ENCODE measurements around the gene FKBP10. TPM values are rescaled to one million over a fixed set of nuclear protein-coding genes. Genes with fewer than 3 reads are reported as not detected.
A peak's percentile ranks its signal among the peaks of the same experiment; 100 is the strongest.

FKBP10 gene
- total RNA-seq, 2 experiments from 2014 or later, result 0.36 TPM; not detected in 1

DNA sequence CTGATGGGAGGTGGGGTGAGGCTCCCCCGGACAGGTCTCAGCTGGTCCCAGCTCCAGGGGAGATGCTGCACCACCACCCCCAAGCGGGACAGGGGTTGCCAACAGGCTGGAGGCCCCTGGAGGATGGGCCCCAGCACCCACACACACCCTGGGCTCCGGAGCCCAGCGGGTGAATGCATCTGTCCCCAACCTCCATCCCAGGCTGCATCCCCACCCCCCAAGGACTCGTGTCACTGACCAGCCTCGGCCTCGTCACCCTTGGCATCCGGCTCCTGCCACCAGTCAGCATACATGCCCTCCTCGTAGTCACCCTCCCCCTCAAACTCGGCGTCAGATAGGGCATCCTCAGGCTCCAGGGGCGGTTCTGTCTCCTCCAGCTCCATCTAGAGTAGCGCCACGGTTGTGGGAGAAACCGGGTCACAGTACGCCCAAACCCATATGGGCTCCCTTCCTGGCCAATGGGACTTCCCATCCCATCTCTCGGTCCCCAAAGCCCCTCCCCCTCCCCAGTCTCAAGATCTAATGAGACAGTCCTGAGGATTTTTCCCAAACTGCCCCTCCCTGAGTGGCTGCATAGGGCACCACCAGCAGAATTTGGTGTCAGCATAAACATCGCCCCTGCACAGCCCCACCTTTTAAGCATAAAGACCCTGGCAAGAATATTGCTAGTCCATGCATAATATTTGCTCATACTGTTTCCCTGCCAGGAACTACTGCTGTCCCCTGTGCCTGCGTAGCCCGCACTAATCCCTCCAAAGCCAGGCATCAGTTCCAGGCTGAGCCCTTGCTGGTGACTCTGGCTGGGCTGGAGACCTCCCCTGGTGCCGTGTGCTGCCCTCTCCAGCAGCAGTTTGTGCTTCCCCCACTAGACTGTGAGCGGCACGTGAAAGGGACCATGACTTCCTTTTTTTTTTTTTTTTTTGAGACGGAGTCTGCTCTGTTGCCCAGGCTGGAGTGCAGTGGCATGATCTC, 9.5 kb upstream of the FKBP10 start:
- Mint-ChIP-seq H3K9me3 (no peaks in the 10 kb centered on the region), H3K27me3 (ENCODE audit: low read depth) (no peaks in the 10 kb centered on the region), H3K4me1 (ENCODE audit: low read depth) (no peaks in the 10 kb centered on the region), H3K4me3 (no peak overlapping the region), H3K36me3 (ENCODE audit: low read depth) (no peaks in the 10 kb centered on the region), H3K27ac (no peak overlapping the region)
- CTCF ChIA-PET, result interaction anchor here (1.1 to 4.1 kb wide), 4 partner anchors 7 to 106 kb away, joined by 3 to 33 read pairs (median 12); partner anchors contain the start of gene P3H4
- no peak for DNase-seq
- intact Hi-C loops (cut with micrococcal nuclease), result no loop called here

DNA sequence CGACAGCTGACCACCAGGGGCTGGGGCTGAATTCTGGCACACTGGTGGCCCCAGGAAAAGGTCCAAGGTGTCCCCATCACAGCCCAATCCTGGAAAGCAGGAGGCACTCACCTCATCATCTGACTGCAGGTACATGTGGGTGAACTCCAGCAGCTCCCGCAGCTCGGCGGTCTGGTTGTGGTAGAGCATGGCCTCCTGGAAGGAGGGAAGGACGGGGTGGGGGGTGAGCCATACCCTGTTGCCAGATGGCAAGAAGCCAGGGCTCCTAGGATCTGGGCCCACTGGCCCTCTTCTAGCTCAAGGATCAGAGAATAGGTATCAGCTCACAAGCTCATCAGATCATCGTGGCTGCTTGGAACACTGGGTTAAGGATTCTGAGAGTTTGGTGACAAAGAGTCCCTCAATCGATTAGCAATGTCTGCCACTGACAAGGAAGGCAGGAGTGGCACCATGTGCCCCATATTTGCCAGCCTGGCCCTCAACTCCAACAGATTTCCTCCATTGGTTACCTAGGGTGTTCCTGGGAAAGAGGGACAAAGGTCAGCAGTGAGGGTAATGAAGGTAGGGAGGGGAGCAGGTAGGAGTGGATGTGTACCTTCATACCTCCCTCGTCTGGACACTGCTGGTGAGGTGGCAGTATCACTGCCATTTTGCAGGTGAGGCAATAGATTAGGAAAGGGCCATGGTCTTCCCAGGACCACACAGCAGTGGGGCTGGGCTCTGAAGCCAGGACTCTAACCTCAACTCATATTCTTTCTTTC, 5.9 kb upstream of the FKBP10 start:
- CTCF ChIA-PET, result interaction anchor here (0.5 to 1.0 kb wide), 3 partner anchors 11 to 114 kb away, joined by 3 to 4 read pairs (median 4); no protein-coding TSS in a partner anchor
- no peak overlapping the region for H3K27ac Mint-ChIP-seq
- intact Hi-C loops (cut with micrococcal nuclease), result no loop called here
- H3K9me3 Mint-ChIP-seq, result no peaks in the 10 kb centered on the region
- no peak for DNase-seq
- no peaks in the 10 kb centered on the region for H3K36me3 Mint-ChIP-seq (ENCODE audit: low read depth)
- no peaks in the 10 kb centered on the region for H3K27me3 Mint-ChIP-seq (ENCODE audit: low read depth)
- H3K4me3 Mint-ChIP-seq, result no peak overlapping the region
- H3K4me1 Mint-ChIP-seq (ENCODE audit: low read depth), result peaks cover 10% of the 10 kb centered on the region

DNA sequence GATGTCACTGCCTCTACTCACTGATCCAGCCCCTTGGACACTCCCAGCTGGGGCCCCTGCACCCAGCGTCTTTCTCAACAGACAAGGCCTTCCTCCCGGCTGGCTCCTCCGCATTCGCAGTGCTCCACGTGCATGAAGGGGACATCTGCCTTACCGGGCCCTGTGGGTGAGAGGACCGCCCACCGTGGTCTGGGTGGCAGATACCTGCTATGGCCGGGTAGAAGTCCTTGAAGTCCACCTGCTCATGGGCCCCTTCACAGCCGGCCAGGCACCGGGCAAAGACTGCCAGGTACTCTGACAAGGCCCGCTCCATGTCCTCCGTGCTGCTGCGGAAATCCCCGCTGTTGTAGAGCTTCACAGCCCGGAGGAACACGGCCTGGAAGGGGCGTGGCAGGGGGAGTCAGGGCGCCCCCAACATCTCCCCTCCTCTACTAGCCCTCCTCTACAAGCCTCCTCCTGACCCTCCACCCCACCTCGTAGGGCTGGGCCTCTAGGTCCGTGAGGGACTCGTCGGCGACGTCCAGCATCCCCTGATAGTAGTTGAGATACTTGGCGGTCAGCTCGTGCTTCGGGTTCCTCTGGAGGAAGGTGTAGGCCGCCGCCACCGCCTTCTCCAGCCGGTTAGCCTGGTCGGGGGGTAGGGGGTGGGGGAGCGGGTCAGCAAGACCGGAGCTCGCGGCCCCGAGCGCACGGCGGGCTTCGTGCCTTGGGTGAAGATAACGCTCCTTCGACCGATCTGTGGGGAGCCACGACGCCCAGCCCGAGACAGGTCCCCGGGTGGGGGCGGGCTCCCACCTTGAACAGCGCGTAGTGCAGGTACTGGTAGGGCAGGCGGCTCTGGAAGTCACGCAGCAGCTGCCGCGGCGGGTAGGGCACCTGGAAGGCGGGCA, 1.9 kb upstream of the FKBP10 start:
- intact Hi-C loops (cut with micrococcal nuclease), result loop anchor here (2.0 to 5.0 kb wide), 2 partner anchors 54 to 124 kb away; partner anchors contain the start of genes EIF1 and KLHL11
- H3K36me3 Mint-ChIP-seq (ENCODE audit: low read depth), result no peaks in the 10 kb centered on the region
- CTCF ChIA-PET, result interaction anchor here (0.7 to 2.9 kb wide), 9 partner anchors 9 to 118 kb away, joined by 3 to 21 read pairs (median 4); partner anchors contain the start of gene KLHL11
- DNase-seq, result no peak
- H3K4me1 Mint-ChIP-seq (ENCODE audit: low read depth), result peaks cover 18% of the 10 kb centered on the region
- peaks cover 10% of the 10 kb centered on the region for H3K27me3 Mint-ChIP-seq (ENCODE audit: low read depth)
- H3K27ac Mint-ChIP-seq, result no peak overlapping the region
- H3K4me3 Mint-ChIP-seq, result peak overlapping the region; percentile 73
- no peaks in the 10 kb centered on the region for H3K9me3 Mint-ChIP-seq

DNA sequence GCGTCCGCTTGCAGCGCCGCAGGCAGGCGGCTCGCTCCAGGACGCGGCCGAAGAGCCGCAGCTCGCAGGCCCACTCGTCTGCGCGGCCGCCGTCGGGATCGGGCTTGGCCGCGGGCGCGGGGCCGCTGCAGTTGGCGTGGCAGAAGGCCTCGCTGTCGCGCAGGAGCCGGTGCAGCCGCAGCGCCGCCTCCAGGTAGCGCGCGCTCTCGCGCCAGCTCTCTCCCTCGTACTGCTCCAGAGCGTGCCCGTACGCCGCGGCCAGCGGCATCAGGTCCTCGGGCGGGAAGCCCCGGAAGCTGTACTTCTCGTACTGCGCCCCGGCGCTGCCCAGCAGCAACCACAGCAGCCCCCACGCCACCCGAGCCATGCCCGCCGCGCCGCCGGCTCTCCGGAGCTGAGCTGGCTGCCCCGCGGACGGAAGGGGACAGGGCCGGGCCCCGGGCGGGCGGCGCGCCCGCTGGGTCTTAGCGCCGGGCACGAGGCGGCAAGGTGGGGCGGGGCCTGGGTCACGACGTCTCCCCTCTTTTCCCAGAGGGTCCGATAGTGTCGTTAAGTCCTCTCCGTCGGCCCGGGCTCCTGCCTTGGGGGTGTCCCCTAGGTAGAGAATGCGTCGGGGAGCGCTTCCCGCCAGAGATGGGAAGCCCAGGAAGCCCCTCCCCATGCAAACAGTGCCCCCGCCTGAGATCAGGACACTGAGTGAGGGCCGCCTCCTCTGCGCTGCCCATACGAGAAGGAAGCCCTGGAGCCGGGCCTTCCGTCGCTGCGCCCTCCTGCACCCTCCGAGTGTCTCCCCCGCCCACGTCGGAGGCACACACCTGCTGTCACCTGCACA, 1.0 kb upstream of the FKBP10 start, which contains the start of gene P3H4:
Gene P3H4 (minus strand): TSS at position 401 of the 832 bp plus-strand sequence. CDS start 34 bp downstream, at position 367.
- CTCF ChIA-PET, result interaction anchor here (0.6 to 2.9 kb wide), 10 partner anchors 9 to 117 kb away, joined by 3 to 21 read pairs (median 4); partner anchors contain the start of gene KLHL11
- Mint-ChIP-seq H3K4me1 (ENCODE audit: low read depth) (peaks cover 18% of the 10 kb centered on the region), H3K4me3 (peak within 1 kb of the TSS; percentile 75), H3K27ac (no peak within 1 kb of the TSS), H3K9me3 (no peaks in the 10 kb centered on the region), H3K27me3 (ENCODE audit: low read depth) (peaks cover 10% of the 10 kb centered on the region), H3K36me3 (ENCODE audit: low read depth) (no peaks in the 10 kb centered on the region)
- intact Hi-C loops (cut with micrococcal nuclease), result loop anchor here (2.0 to 5.0 kb wide), 2 partner anchors 53 to 124 kb away; partner anchors contain the start of genes EIF1 and KLHL11
- peak; percentile 76 for DNase-seq

DNA sequence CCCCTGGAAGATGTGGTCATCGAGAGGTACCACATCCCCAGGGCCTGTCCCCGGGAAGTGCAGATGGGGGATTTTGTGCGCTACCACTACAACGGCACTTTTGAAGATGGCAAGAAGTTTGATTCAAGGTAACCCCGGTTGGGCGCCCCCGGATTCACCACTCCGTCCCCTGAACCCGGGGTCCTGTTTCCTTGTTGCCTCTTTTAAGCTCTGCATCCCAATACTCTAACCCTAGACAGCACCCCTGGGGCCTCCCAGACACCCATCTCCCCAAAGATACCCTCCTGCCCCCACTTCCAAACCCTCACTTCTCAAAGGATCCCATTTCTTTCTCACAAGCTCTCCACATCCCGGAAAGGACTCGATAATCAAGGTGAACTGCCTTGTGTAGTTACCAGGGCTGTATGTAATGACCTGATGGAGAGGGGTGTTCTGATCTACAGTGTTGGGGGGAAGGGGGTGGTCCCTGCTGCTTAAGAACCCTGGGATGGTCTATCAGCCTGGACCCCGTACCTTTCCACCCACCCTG, 412 bp downstream of the FKBP10 start:
- Mint-ChIP-seq H3K27ac (no peak overlapping the region), H3K4me1 (ENCODE audit: low read depth) (peaks cover 18% of the 10 kb centered on the region), H3K9me3 (no peaks in the 10 kb centered on the region), H3K27me3 (ENCODE audit: low read depth) (peaks cover 10% of the 10 kb centered on the region), H3K36me3 (ENCODE audit: low read depth) (no peaks in the 10 kb centered on the region), H3K4me3 (peak overlapping the region; percentile 53)
- DNase-seq, result no peak
- intact Hi-C loops (cut with micrococcal nuclease), result loop anchor here (5.0 kb wide), 1 partner anchor 126 kb away; the partner anchor contains the start of gene EIF1
- CTCF ChIA-PET, result no interaction called here

DNA sequence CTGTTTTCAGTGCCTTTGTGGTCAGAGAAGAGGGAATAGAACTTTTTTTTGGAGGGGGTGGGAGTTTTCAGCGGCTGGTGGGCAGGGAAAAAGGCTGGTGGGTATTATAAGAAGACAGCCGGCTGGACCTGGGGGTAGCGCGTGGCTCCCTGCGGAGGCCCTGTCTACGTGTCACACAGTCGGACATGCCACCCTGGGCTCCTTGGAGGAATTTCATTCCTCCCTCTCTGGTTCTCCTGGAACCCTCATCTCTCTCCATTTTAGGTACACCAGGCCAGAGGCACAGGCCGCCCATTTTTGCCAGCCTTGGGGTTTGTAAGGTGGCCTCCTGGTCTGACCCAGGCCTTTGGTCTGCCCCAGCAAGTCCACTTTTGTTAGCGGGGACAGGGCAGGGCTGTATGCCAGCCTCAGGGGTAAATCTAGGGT, 908 bp downstream of the FKBP10 start:
- intact Hi-C loops (cut with micrococcal nuclease), result loop anchor here (5.0 kb wide), 1 partner anchor 126 kb away; the partner anchor contains the start of gene EIF1
- H3K9me3 Mint-ChIP-seq, result no peaks in the 10 kb centered on the region
- peaks cover 10% of the 10 kb centered on the region for H3K27me3 Mint-ChIP-seq (ENCODE audit: low read depth)
- peaks cover 18% of the 10 kb centered on the region for H3K4me1 Mint-ChIP-seq (ENCODE audit: low read depth)
- CTCF ChIA-PET, result interaction anchor here (1.1 kb wide), 1 partner anchor 12 kb away, joined by 4 read pairs; no protein-coding TSS in a partner anchor
- no peak for DNase-seq
- H3K27ac Mint-ChIP-seq, result no peak overlapping the region
- H3K4me3 Mint-ChIP-seq, result no peak overlapping the region
- no peaks in the 10 kb centered on the region for H3K36me3 Mint-ChIP-seq (ENCODE audit: low read depth)

DNA sequence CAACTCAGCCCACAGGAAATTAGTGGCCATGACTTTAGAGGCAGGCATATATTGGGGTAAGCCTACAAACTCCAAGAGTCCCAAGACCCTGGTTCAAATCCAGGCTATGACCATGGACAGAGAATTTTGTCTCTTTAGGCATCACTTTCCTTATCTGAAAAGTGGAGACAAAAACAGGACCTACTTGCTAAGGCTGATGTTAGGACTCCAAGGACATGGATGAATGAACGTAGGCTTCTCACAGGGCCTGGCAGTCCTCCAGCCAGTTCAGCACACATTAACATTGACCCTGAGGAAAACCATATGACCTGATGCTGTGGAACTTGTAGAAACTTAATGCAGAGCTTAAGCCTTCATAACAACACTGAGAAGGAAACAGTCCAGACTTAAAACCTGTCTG, 1.4 kb downstream of the FKBP10 start:
- CTCF ChIA-PET, result interaction anchor here (0.7 to 1.1 kb wide), 3 partner anchors 12 to 30 kb away, joined by 3 to 4 read pairs (median 3); no protein-coding TSS in a partner anchor
- H3K27me3 Mint-ChIP-seq (ENCODE audit: low read depth), result peaks cover 10% of the 10 kb centered on the region
- no peak overlapping the region for H3K27ac Mint-ChIP-seq
- no peak for DNase-seq
- no peaks in the 10 kb centered on the region for H3K9me3 Mint-ChIP-seq
- no peaks in the 10 kb centered on the region for H3K36me3 Mint-ChIP-seq (ENCODE audit: low read depth)
- peaks cover 18% of the 10 kb centered on the region for H3K4me1 Mint-ChIP-seq (ENCODE audit: low read depth)
- intact Hi-C loops (cut with micrococcal nuclease), result loop anchor here (5.0 kb wide), 1 partner anchor 127 kb away; the partner anchor contains the start of gene EIF1
- no peak overlapping the region for H3K4me3 Mint-ChIP-seq

DNA sequence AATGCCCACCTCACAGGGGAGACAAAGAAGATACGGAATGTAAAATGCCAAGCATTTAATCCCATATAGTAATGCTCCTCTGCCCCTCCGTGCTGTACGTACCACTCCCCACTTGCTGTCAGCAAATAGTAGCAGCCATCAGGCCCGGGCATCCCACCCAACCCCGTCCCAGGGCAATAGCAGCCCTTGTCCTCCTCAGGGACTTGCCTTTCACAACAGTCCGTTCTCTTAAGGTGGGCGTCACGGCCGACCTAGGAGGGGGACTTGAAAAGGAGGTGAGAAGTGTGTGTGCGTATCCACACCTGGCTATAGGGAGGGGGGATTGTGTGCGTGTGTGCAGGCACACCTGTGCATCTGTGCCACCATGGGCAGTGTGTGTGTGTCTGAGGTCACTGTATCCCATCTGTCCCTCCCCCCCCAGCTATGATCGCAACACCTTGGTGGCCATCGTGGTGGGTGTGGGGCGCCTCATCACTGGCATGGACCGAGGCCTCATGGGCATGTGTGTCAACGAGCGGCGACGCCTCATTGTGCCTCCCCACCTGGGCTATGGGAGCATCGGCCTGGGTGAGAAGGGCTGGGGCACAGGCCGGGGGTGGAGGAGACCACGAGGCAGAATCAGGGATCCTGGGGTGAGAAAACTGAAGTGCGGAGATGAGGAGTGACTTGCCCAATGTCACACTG, 4.0 kb downstream of the FKBP10 start:
- intact Hi-C loops (cut with micrococcal nuclease), result no loop called here
- H3K4me3 Mint-ChIP-seq, result no peak overlapping the region
- CTCF ChIA-PET, result no interaction called here
- H3K36me3 Mint-ChIP-seq (ENCODE audit: low read depth), result no peaks in the 10 kb centered on the region
- DNase-seq, result no peak
- peaks cover 10% of the 10 kb centered on the region for H3K27me3 Mint-ChIP-seq (ENCODE audit: low read depth)
- H3K27ac Mint-ChIP-seq, result no peak overlapping the region
- H3K9me3 Mint-ChIP-seq, result no peaks in the 10 kb centered on the region
- peaks cover 8% of the 10 kb centered on the region for H3K4me1 Mint-ChIP-seq (ENCODE audit: low read depth)

DNA sequence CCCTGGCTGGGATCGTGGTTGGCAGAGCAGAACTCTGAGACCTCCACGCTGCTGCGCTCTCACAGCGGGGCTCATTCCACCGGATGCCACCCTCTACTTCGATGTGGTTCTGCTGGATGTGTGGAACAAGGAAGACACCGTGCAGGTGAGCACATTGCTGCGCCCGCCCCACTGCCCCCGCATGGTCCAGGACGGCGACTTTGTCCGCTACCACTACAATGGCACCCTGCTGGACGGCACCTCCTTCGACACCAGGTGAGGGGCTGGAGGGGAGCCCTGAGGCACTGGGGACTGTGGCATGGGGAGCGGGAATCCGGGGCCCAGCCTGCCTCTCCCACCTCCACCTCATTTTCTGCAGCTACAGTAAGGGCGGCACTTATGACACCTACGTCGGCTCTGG, 5.2 kb downstream of the FKBP10 start:
- no peaks in the 10 kb centered on the region for H3K9me3 Mint-ChIP-seq
- H3K27ac Mint-ChIP-seq, result no peak overlapping the region
- CTCF ChIA-PET, result no interaction called here
- no peak overlapping the region for H3K4me3 Mint-ChIP-seq
- no peaks in the 10 kb centered on the region for H3K36me3 Mint-ChIP-seq (ENCODE audit: low read depth)
- peaks cover 3% of the 10 kb centered on the region for H3K4me1 Mint-ChIP-seq (ENCODE audit: low read depth)
- no peak for DNase-seq
- intact Hi-C loops (cut with micrococcal nuclease), result no loop called here
- H3K27me3 Mint-ChIP-seq (ENCODE audit: low read depth), result peaks cover 3% of the 10 kb centered on the region

DNA sequence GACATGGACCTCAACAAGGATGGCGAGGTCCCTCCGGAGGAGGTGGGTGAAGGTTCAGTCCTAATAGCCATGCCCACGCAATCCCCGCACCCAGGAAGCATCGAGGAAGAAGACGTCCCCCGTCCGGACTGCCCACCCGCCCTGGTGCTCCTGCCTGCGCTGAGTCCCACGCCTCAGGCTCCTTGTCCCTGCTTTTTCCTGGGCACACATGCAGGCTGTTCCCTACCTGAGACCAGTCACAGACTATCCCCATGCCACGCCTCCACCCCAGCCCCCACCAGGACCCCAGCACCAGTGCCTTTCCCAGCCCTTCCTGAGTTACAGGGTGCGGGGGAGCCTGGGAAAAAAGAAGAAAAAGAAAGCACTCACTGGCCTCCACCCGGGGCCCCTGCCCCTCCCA, 9.0 kb downstream of the FKBP10 start:
- Mint-ChIP-seq H3K9me3 (no peaks in the 10 kb centered on the region), H3K4me1 (ENCODE audit: low read depth) (no peaks in the 10 kb centered on the region), H3K4me3 (no peak overlapping the region), H3K27me3 (ENCODE audit: low read depth) (no peaks in the 10 kb centered on the region), H3K27ac (no peak overlapping the region), H3K36me3 (ENCODE audit: low read depth) (no peaks in the 10 kb centered on the region)
- no peak for DNase-seq
- intact Hi-C loops (cut with micrococcal nuclease), result no loop called here
- CTCF ChIA-PET, result no interaction called here
